T-helper 9 cell (primary cell): Measurements from ENCODE around the gene ICAM3.

Experiments used
- DNase-seq: peaks from one replicate; pipeline ENCODE4 v3.0.0-alpha.2; 2020

Gene ICAM3

DNA sequence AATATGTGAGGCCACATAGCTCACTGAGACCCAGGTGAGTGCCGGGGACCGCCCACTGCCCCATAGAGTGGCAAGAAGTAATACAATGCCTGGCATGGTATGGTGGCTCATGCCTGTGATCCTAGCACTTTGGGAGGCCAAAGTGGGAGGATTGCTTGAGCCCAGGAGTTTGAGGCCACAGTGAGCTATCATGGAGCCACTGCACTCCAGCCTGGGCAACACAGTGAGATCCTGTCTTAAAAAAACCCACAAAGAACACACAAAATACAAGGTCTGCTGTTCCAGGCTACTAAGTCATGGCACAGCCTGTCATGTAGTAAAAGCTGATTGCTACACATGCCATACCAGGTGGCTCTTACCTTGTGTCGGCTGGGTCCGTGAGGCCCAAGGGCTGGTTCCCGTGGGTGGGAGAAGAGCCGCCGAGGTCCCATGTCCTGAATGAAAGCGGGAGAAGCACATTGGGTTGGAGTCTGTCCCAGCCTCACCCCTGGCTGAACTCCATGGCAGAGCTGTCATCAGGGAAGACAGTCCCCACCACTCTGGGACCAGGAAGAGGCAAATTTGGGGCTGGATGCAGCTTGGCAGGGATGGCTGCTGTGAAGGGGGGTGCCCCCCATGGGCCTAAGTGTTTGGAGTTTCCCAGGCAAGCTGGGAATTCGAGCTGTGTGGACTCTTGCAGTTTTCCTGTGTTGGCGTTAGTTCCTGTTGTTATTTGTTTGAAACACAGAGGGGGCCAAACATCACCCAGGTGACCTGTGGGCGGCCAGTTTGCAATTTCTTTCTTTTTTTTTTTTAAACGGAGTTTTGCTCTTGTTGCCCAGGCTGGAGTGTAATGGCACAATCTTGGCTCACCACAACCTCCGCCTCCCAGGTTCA, 20.4 kb downstream of the ICAM3 start:
- DNase-seq, result no peak

GRCh38 chr19:10317857-10318462, 21.5 kb downstream of the ICAM3 start:
- DNase-seq, result no peak

- no peak for DNase-seq
Measured at GRCh38 chr19:10317045-10317856, 22.2 kb downstream of the ICAM3 start.

- DNase-seq, result no peak
Measured at GRCh38 chr19:10316229-10317044, 23.0 kb downstream of the ICAM3 start.

DNA sequence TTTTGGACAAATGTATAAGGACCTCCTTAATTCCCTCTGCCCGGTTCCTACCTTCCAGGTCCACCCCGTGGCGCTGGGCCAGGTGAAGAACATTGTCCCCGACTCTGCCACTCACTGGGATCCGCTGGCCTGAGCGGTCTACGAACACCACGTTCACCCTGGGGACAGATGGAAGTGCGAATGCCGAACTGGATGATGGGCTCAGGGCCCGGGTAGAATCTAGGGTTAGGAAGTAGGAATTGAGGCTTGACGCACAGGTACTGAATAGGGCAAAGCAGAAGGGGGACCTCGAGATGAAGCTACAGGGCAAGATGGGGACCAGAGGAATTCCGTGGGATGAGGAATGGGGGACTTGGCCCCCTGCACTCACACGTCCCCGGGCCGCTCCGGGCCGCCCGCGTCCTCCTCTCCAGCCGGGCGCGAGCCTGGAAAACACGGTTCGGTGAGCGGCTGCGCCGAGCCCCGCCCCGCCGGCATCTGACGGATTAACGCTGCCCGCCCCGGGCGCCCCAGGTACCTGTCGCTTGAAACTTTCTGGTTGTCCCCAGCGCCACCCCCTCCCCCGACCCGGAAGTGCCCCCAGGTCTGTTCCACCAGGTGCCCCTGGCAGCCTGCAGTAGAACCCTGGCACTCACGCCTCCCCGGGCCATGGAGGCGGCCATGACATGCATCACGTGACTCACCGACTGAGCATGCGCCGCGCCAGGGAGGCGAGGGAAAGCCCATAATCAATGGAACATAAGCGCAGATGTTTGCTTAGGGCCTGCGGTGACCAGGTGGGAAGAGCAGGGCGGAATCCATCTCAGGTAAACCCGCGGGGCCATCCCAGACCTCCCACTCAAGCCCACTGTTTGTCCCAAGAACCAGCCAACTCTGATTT, 23.8 kb downstream of the ICAM3 start, which contains the start of gene FDX2:
TSS of gene FDX2 (minus strand) at position 681 of the 880 bp plus-strand sequence. CDS start at position 662, 19 bp downstream.
- DNase-seq, result peak; percentile 93

- DNase-seq, result no peak
Measured at GRCh38 chr19:10309423-10309822, 30.0 kb downstream of the ICAM3 start, which contains the start of gene ZGLP1. TSS of gene ZGLP1 (minus strand) at chr19:10309815.

DNA sequence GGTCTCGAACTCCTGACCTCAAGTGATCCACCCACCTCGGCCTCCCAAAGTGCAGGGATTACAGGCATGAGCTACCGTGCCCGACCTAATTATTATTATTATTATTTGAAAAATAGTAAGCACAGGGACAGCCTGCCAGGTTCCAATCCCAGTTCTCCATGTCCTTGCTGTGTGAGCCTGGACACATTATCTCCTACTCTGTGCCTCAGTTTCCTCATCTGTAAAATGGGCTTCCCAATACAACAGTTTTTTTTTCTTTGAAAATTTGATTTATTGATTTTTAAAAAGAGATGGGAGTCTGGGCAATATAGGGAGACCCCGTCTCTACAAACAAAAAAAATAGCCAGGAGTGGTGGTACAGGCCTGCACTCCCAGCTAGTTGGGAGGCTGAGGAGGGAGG, 33.1 kb downstream of the ICAM3 start:
- no peak for DNase-seq

GRCh38 chr19:10305139-10305806, 34.2 kb downstream of the ICAM3 start:
- DNase-seq, result no peak

GRCh38 chr19:10299545-10300458, 39.6 kb downstream of the ICAM3 start:
- DNase-seq, result no peak

DNA sequence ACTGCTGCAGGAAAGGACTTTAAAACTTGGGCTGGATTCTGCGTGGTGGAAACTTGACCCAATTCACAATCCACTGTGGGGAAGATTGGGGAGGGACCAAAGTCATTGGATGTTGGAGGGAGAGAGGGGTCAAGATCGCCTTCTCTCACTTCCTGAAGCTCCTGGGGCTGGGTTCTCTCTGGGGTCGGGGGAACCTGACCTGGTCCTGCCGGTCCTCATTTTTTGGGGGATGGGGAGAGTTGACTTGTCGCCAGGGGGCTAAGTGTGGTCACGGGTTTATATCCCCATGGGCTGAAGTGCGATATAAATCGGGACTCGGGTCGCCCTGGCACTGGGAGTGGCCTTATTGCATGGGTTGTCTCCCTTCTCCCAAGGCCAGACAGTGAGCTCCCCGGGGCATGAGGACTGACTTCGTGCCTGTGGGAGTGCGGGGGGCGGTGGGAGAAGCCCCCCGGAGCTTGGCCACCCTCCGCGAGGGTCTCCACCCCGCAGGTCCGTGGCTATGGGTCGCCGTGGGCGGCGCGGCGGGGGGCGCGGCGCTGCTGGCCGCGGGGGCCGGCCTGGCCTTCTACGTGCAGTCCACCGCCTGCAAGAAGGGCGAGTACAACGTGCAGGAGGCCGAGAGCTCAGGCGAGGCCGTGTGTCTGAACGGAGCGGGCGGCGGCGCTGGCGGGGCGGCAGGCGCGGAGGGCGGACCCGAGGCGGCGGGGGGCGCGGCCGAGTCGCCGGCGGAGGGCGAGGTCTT, 43.4 kb downstream of the ICAM3 start:
- DNase-seq, result no peak

GRCh38 chr19:10295305-10295846, 44.0 kb downstream of the ICAM3 start:
- peak; percentile 58 for DNase-seq

- no peak for DNase-seq
Measured at GRCh38 chr19:10294368-10294697, 45.1 kb downstream of the ICAM3 start.

DNA sequence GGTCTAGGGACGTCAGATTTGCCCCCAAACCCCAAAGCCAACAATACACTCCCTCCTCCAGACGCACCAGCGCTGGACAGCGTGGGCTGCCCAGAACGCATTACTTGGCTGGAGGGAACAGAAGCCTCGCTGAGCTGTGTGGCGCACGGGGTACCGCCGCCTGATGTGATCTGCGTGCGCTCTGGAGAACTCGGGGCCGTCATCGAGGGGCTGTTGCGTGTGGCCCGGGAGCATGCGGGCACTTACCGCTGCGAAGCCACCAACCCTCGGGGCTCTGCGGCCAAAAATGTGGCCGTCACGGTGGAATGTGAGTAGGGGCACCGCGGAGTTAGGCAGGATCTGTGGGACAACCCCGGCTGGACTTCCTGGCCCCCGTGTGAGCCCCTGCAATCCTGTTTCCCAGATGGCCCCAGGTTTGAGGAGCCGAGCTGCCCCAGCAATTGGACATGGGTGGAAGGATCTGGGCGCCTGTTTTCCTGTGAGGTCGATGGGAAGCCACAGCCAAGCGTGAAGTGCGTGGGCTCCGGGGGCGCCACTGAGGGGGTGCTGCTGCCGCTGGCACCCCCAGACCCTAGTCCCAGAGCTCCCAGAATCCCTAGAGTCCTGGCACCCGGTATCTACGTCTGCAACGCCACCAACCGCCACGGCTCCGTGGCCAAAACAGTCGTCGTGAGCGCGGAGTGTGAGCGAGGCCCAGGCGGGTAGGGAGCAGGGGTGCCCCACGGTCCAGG, 45.6 kb downstream of the ICAM3 start:
- DNase-seq, result no peak

- DNase-seq, result no peak
Measured at GRCh38 chr19:10292789-10293636, 46.4 kb downstream of the ICAM3 start.

DNA sequence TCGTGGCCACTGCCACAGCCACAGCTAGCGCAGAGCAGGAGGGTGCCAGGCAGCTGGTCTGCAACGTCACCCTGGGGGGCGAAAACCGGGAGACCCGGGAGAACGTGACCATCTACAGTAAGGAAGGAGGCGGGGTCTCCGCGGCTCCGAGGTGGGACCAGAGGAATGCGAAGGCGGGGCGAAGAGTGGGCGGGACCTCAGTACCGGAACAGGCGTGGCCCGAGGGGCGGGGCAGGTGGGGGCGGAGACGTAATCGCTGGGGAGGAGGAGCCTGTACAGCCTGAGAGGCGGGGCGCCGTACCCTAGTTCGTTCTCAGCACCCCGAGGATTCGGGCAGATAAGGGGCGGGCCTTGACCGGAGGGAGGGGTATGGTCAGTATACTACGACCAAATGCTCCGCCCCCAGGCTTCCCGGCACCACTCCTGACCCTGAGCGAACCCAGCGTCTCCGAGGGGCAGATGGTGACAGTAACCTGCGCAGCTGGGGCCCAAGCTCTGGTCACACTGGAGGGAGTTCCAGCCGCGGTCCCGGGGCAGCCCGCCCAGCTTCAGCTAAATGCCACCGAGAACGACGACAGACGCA, 47.1 kb downstream of the ICAM3 start:
- peak; percentile 54 for DNase-seq

GRCh38 chr19:10291554-10292205, 47.7 kb downstream of the ICAM3 start:
- no peak for DNase-seq
